Gastroesophageal sphincter (tissue), 3 donors: ENCODE results near the gene CST7.

Experiments used
- EP300 ChIP-seq: sonication (generic); formaldehyde crosslinking; IDR thresholded peaks from one replicate; pipeline ENCODE4 v1.6.1; 2017; ENCODE audit warnings: antibody characterized with exemption, mild to moderate bottlenecking
- TF ChIP-seq, protein P1 (sequence below), 4 experiments: fragments of 200-600 bp in 2 of 4; fragments of 450-650 bp in 2 of 4; sonication (generic) in 1 of 4; IDR thresholded peaks; one replicate each; pipeline ENCODE4 v1.5.1; 2017 to 2019; ENCODE audit warnings: antibody characterized with exemption in 4 of 4, mild to moderate bottlenecking in 2 of 4, moderate library complexity in 2 of 4

DNA sequence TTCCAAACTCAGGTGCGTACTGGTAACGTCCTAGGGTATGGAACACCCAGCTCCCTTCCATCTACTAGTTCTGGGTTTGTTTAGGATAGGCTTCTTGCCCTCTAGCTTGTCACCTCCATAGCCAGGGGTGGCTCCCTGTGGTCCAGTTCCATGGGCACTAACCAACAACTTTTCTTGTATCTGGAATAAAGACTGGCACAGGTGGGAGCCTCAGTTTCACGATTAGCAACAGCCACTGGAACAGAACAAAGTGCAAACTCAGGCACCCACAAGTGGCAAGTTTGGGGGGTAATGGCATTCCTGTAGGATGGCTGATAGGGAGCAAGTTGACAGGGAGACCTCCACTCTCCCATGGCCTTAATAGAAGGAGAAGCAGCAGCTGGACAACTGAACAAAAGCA, 49.1 kb downstream of the CST7 start:
- TF ChIP-seq, protein P1, sequence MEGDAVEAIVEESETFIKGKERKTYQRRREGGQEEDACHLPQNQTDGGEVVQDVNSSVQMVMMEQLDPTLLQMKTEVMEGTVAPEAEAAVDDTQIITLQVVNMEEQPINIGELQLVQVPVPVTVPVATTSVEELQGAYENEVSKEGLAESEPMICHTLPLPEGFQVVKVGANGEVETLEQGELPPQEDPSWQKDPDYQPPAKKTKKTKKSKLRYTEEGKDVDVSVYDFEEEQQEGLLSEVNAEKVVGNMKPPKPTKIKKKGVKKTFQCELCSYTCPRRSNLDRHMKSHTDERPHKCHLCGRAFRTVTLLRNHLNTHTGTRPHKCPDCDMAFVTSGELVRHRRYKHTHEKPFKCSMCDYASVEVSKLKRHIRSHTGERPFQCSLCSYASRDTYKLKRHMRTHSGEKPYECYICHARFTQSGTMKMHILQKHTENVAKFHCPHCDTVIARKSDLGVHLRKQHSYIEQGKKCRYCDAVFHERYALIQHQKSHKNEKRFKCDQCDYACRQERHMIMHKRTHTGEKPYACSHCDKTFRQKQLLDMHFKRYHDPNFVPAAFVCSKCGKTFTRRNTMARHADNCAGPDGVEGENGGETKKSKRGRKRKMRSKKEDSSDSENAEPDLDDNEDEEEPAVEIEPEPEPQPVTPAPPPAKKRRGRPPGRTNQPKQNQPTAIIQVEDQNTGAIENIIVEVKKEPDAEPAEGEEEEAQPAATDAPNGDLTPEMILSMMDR (IDR thresholded peaks at IDR 0.05), result no peak
- TF ChIP-seq EP300, result no peak
